ENCODE data around the gene SERINC5.
"Not testable (repeated sequence)": the region's sequence is repeated elsewhere in the genome, so short reads cannot be mapped to it uniquely, and the experiment has no call there.

Gene SERINC5

DNA sequence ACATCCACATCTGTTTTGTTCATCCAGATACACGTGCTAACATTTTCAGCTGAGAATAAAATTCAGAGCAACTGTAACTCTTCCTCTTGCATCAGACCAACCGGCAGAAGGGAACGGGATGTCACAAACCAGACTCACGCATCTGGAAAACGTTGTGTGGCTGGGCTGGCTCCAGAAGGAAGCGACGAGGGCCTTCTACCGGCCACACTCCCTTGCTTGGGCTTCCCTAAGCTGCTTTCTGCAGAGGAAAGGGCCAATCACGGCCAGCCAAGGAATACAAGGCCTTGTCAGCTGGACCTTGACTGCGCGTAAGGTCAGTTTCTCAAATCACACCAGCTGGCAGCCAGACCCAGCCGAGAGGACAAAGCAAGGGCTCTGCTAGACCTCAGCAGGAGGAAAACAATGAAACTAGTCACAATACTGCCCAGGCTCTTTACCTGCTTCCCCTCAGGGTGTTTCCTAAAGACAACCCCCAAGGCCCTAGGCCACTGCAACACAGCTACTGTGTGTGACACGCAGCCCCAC lies 114.6 kb downstream of the SERINC5 start:
- DNase-seq (ENCODE audit: low read depth in 4 of 4, low spot score in 1 of 4) = no peak

DNA sequence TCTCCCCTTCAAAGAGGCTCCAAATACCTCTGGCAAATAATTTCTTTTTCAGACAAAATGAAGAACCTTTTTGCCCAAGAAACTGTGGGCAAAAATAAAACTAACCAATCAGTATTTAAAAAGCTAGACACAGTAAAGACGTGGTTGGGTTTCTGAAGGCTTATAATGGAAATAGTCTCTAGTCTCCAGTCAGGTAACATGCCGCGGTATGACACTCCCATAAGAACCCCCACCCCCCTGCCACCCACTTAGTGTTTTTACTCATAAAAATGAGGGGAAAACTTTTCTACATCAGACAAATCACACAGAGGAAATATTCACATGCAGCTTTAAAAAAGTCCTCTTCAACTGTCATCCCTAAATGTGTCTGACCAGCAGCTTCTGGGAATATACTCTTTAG lies 115.4 kb downstream of the SERINC5 start:
- peak; percentile 28 to 54 (median 32) for DNase-seq (ENCODE audit: low read depth in 4 of 4, low spot score in 1 of 4)

- DNase-seq (ENCODE audit: low read depth in 4 of 4, low spot score in 1 of 4) = no peak
These were observed 116.3 kb downstream of the SERINC5 start for GRCh38 chr5:80139466-80139972.

GRCh38 chr5:80138486-80138885 lies 117.4 kb downstream of the SERINC5 start:
- no peak for DNase-seq (ENCODE audit: low read depth in 4 of 4, low spot score in 1 of 4)

GRCh38 chr5:80136798-80137197 lies 119.0 kb downstream of the SERINC5 start:
- not testable (repeated sequence) for DNase-seq (ENCODE audit: low read depth in 4 of 4, low spot score in 1 of 4)

DNA sequence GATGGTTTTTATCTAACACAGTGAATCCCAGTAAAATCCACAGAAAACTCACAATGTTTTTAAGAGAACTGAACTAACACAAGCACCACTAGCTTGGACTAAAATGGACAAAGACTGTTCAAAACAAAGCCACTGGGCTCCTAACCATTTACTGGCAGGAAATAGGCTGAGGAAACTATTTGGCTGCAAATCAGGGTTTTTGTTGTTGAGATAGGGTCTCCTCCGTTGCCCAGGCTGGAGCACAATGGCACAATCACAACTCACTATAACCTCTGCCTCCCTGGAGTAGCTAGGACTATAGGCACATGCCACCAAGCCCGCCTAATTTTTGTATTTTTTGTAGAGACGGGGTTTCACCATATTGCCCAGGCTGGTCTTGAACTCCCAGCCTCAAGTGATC lies 121.0 kb downstream of the SERINC5 start:
- no peak for DNase-seq (ENCODE audit: low read depth in 4 of 4, low spot score in 1 of 4)

- DNase-seq (ENCODE audit: low read depth in 4 of 4, low spot score in 1 of 4) = no peak
These were observed 126.7 kb downstream of the SERINC5 start for GRCh38 chr5:80129146-80129545.

DNA sequence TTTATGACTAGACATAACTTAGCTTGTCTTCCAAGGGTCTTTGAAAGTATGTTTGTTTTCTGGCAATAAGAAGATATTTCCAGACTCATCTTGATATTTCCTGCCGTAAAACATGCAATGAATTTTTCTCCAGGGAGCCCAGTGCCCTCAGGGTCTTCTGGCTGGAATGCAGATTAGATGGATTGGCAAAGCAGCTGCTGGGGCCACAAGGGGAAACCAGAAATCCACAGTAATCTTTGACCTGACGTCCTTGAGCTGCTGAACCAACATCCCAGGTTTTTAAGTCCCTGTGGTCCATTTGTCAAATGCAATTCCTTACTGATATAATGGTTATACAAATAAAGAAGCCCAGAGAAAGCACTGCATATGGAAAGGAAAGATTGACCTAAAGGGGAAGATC lies 127.7 kb downstream of the SERINC5 start:
- DNase-seq (ENCODE audit: low read depth in 4 of 4, low spot score in 1 of 4) = no peak

DNA sequence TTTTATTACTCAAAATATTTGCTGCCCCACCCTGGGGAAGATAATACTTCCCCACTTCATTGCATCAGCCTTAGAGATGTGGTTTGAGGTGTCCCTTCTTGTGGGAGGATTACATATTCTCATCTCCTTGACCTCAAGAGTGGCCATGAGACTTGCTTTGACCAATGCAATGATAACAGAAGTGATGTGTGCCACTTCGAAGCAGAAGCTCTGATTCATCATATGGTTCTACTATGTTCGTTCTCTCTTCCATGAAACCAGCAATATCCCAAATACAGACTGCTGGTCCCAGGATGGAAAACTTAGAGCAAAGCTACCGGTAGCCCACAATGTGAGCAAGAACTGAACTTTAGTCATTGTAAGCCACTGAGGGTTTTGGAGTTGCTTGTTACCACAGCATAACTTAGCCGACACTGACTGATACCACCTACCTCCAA lies 128.7 kb downstream of the SERINC5 start:
- no peak for DNase-seq (ENCODE audit: low read depth in 4 of 4, low spot score in 1 of 4)

GRCh38 chr5:80125962-80126480 lies 129.8 kb downstream of the SERINC5 start:
- DNase-seq (ENCODE audit: low read depth in 4 of 4, low spot score in 1 of 4) = no peak

- no peak for DNase-seq (ENCODE audit: low read depth in 4 of 4, low spot score in 1 of 4)
These were observed 130.6 kb downstream of the SERINC5 start for GRCh38 chr5:80125022-80125961.

- DNase-seq (ENCODE audit: low read depth in 4 of 4, low spot score in 1 of 4) = no peak
These were observed 131.5 kb downstream of the SERINC5 start for GRCh38 chr5:80124121-80124918.

- no peak for DNase-seq (ENCODE audit: low read depth in 4 of 4, low spot score in 1 of 4)
These were observed 133.3 kb downstream of the SERINC5 start for GRCh38 chr5:80122579-80122978.

- DNase-seq (ENCODE audit: low read depth in 4 of 4, low spot score in 1 of 4) = no peak
These were observed 136.5 kb downstream of the SERINC5 start for GRCh38 chr5:80119372-80119771.

DNA sequence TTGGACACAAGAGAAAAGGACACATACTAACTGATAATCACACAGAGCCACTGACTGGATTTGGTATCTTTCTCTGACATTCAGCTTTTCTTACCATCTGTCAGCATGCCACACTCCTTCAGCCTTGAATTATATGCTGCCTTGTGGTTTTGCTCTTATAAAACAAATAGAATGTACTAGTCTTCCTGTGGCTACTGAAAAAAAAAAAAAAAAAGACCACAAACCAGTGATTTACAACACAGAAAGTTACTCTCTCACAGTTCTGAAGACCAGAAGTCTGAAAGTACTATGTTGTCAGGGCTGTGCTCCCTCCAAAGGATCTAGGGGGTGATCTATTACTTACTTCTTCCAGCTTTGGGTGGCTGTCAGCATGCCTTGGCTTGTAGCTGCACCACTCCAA lies 138.4 kb downstream of the SERINC5 start:
- DNase-seq (ENCODE audit: low read depth in 4 of 4, low spot score in 1 of 4) = no peak

GRCh38 chr5:80116465-80116864 lies 139.4 kb downstream of the SERINC5 start:
- DNase-seq (ENCODE audit: low read depth in 4 of 4, low spot score in 1 of 4) = no peak

GRCh38 chr5:80116000-80116399 lies 139.8 kb downstream of the SERINC5 start:
- DNase-seq (ENCODE audit: low read depth in 4 of 4, low spot score in 1 of 4) = no peak

DNA sequence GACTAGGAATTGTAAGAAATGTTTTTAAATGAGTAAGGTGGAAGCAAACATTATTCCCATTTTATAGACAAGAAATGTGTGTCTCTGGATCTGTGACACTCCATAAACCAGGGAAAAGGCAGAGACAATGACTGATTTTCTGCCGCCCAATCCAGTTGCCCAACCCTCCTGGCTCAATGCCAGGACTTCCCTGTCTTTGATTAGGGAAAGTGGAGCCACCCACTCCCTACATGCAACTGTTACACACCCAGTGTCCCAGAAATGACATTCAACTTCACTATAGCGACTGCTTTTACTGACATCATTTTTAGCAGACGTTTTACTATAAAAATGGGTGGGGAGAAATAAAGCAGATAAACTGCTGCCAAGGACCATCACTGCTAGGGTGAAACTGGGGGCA lies 141.0 kb downstream of the SERINC5 start:
- DNase-seq (ENCODE audit: low read depth in 4 of 4, low spot score in 1 of 4) = no peak

GRCh38 chr5:80111376-80111990 lies 144.4 kb downstream of the SERINC5 start:
- not testable (repeated sequence) for DNase-seq (ENCODE audit: low read depth in 4 of 4, low spot score in 1 of 4)

GRCh38 chr5:80109646-80110478 lies 146.0 kb downstream of the SERINC5 start:
- DNase-seq (ENCODE audit: low read depth in 4 of 4, low spot score in 1 of 4) = no peak
